H7 (cell line): ENCODE measurements around the gene FAM9C. TPM values are rescaled to one million over a fixed set of nuclear protein-coding genes. Genes with fewer than 3 reads are reported as not detected.

Experiments used
- DNase-seq: peaks from one replicate; pipeline ENCODE4 v3.0.0; 2012
- H3K27me3 ChIP-seq: 2 replicates; pipeline ENCODE4 v1.6.0; 2011; ENCODE audit warnings: mild to moderate bottlenecking, low read length; ENCODE audit not compliant: control insufficient read depth, insufficient read depth
- H3K36me3 ChIP-seq: replicated peaks from 2 replicates; pipeline ENCODE4 v1.5.1; 2011; ENCODE audit warnings: low read length; ENCODE audit not compliant: control insufficient read depth, insufficient read depth
- H3K4me3 ChIP-seq: 2 replicates; pipeline ENCODE4 v1.5.1; 2011; ENCODE audit warnings: low read depth, mild to moderate bottlenecking, control low read depth, low read length, moderate library complexity; ENCODE audit not compliant: insufficient read depth
- total RNA-seq: library from RNA; depleted of rRNA; stranded (reverse); fragments of >200 nt; shearing (Covaris generic); gene quantifications from 2 replicates; pipeline ENCODE4 v1.2.3, GENCODE V29; 2014

FAM9C gene
- total RNA-seq, 1 experiment from 2014 or later, result 0.07 TPM

- no peak for DNase-seq
- Histone ChIP-seq H3K4me3 (no peak overlapping the region), H3K27me3 (no peaks in the 10 kb centered on the region), H3K36me3 (no peaks in the 10 kb centered on the region)
These were observed 33.9 kb downstream of the FAM9C start for GRCh38 chrX:13010546-13010945.

- Histone ChIP-seq H3K36me3 (no peaks in the 10 kb centered on the region), H3K4me3 (no peak overlapping the region), H3K27me3 (no peaks in the 10 kb centered on the region)
- DNase-seq, result no peak
These were observed 34.6 kb downstream of the FAM9C start for GRCh38 chrX:13009844-13010243.

- DNase-seq, result no peak
- Histone ChIP-seq H3K4me3 (no peak overlapping the region), H3K36me3 (no peaks in the 10 kb centered on the region), H3K27me3 (no peaks in the 10 kb centered on the region)
These were observed 35.1 kb downstream of the FAM9C start for GRCh38 chrX:13009273-13009672.

DNA sequence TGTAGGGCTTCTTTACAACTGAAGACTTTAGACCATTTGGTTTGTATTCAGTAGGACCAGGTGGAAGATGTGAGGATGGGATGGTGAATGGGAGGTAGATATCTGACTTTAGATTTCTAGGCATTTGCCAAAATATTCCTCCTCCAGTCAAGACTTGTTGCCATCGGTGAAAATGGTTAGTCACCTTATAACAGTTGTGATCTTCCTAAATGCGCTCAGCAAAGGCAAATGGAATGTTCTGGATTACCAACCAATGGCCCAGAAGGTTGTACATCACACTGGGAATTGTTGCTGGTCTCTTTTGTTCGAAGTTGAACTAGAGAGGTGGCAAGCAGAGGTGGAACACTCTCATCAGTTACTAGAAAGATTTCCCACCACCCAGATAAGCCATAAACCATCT is 35.6 kb downstream of the FAM9C start:
- no peak for DNase-seq
- no peaks in the 10 kb centered on the region for H3K36me3 ChIP-seq
- H3K4me3 ChIP-seq, result no peak overlapping the region
- H3K27me3 ChIP-seq, result no peaks in the 10 kb centered on the region

DNA sequence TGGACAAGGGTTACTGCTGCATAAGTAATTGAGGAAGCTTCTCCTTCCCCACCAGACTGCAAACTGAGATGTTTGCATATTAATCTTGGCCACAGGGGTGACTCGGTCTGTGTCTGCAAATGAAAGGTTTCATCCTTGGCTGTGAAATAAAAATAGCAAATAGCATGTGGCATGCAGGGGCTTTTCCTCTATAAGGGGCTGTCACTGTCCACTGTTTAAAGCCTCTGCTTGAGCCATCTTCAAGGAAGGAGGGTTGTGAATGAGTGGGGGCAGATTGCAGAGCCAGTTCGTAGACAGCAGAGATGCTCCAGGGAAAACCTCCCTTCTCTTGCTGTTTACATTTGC is 36.3 kb downstream of the FAM9C start:
- Histone ChIP-seq H3K27me3 (no peaks in the 10 kb centered on the region), H3K4me3 (no peak overlapping the region), H3K36me3 (no peaks in the 10 kb centered on the region)
- no peak for DNase-seq

DNA sequence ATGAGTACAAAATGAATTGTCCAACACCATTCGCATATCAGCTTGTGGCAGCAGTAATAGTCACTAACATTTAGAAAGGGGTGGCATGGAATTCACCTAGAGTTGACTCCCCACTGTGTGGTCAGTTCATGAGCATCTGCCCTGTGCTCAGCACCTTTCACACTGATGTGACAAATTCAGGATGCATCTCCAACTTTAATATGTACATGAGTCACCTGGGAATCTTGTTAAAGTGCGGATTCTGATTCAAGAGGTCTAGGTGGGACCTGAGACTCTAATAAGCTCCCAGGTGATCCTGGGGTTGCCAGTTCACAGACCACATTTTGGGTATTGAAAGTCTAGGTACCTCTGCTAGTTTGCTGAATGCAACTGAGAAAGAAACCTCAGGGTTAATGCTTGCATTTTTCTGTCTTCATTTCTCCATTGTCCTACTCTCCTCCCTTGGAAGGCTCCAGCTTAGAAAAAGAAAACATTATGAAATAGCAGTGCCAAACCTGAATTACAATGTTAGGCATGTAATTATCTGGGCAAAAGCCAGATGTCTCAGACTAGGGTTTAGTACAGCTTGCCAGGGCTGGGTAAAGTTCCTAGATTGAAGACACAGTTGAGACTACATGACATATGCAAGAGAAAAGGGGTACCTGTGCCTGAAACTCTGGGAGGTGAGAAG is 36.8 kb downstream of the FAM9C start:
- Histone ChIP-seq H3K27me3 (no peaks in the 10 kb centered on the region), H3K36me3 (no peaks in the 10 kb centered on the region), H3K4me3 (no peak overlapping the region)
- no peak for DNase-seq

DNA sequence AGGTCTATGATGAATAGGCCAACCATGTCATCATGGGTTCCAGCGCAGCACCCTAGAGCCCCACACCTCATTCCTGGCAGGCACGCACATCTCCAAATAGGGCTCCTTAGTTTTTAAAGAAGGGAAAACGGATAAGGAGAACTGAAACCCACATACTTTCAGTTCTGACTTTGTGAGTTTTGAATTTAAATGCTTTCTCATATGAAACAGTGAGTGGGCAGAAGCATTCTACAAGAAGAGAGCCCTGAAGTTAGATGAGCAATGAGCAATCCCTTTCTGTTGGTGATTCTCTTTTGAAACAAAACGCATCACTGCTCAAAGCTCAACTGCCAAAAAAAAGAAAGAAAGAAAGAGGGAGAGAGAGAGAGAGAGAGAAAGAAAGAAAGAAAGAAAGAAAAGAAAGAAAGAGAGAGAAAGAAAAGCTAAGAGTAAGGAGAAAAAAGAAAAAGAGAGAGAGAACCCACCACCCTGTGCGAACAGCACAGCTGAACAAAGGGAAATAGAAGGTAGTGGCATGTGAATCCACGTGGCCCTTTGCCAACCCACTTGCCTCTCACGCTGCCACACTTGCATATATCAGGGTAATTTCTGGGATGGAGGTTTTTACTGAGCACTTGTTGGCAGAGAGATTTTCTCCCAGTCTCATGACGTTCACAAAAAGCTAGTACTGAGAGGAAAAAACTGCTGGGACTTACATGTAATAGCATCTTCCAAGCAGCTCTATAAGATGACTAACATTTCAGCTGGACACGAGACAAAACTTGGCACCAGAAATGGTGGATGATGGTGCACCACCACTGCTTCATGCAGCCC is 38.6 kb downstream of the FAM9C start:
- DNase-seq, result no peak
- H3K36me3 ChIP-seq, result no peaks in the 10 kb centered on the region

GRCh38 chrX:13001961-13002671 is 42.3 kb downstream of the FAM9C start:
- Histone ChIP-seq H3K27me3 (no peaks in the 10 kb centered on the region), H3K36me3 (no peaks in the 10 kb centered on the region), H3K4me3 (no peak overlapping the region)
- DNase-seq, result no peak

More for the DNA sequence above, 38.6 kb downstream of the FAM9C start:
- Histone ChIP-seq H3K27me3 (no peaks in the 10 kb centered on the region), H3K4me3 (no peak overlapping the region)

- H3K27me3 ChIP-seq, result no peaks in the 10 kb centered on the region
- H3K36me3 ChIP-seq, result no peaks in the 10 kb centered on the region
- H3K4me3 ChIP-seq, result no peak overlapping the region
- no peak for DNase-seq
These were observed 43.3 kb downstream of the FAM9C start for GRCh38 chrX:13001097-13001496.

GRCh38 chrX:13000301-13000811 is 44.1 kb downstream of the FAM9C start:
- DNase-seq, result no peak
- no peaks in the 10 kb centered on the region for H3K27me3 ChIP-seq
- no peaks in the 10 kb centered on the region for H3K36me3 ChIP-seq
- no peak overlapping the region for H3K4me3 ChIP-seq

- Histone ChIP-seq H3K27me3 (no peaks in the 10 kb centered on the region), H3K36me3 (no peaks in the 10 kb centered on the region)
- no peak for DNase-seq
These were observed 45.0 kb downstream of the FAM9C start for GRCh38 chrX:12999422-12999821.

GRCh38 chrX:12997906-12998687 is 46.3 kb downstream of the FAM9C start:
- H3K4me3 ChIP-seq, result no peak overlapping the region
- H3K27me3 ChIP-seq, result no peaks in the 10 kb centered on the region
- no peak for DNase-seq
- no peaks in the 10 kb centered on the region for H3K36me3 ChIP-seq

More at GRCh38 chrX:12999422-12999821, 45.0 kb downstream of the FAM9C start:
- H3K4me3 ChIP-seq, result no peak overlapping the region

- DNase-seq, result no peak
- Histone ChIP-seq H3K4me3 (no peak overlapping the region), H3K36me3 (no peaks in the 10 kb centered on the region), H3K27me3 (no peaks in the 10 kb centered on the region)
These were observed 47.4 kb downstream of the FAM9C start for GRCh38 chrX:12996934-12997435.

GRCh38 chrX:12994321-12994720 is 50.1 kb downstream of the FAM9C start:
- no peak for DNase-seq
- H3K36me3 ChIP-seq, result no peaks in the 10 kb centered on the region
- no peaks in the 10 kb centered on the region for H3K27me3 ChIP-seq
- H3K4me3 ChIP-seq, result no peak overlapping the region
